ENCODE results near the gene STK25. TPM values are rescaled to one million over a fixed set of nuclear protein-coding genes. Genes with fewer than 3 reads are reported as not detected.

Gene STK25
- total and polyA plus RNA-seq, 2 of the 8 experiments (the other 6 are each of a cell fraction or from before 2014, with no cell fraction given) = 159 to 546 TPM

DNA sequence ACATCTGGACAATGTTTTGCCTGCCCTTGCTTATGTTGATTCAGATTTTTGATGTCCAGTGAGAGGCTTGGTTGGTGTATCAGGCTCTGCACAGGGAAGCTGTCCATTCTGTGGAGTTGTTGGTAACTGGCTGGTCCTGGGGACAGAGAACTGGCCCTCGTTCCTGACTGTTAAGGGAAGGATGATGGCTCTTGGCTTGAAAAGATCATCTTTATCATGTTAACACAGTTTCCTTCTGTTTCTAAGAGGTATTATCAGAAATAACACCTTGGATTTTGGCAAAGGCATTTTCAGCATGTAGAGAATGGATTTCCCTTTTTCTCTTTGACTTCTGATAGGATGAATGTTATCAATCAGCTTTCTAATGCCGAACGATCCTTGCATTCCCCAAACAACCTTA is 19.3 kb downstream of the STK25 start:
- POLR2A ChIA-PET (ENCODE audit: partially characterized antibody) = interaction anchor here (1.1 to 9.1 kb wide), 3 partner anchors 10 to 34 kb away, joined by 3 to 104 read pairs (median 5); partner anchors contain the start of gene STK25
- TF ChIP-seq BACH1 (IDR thresholded peaks at IDR 0.05; ENCODE audit: low read length) = no peak
- no peak for TF ChIP-seq KDM1A (IDR thresholded peaks at IDR 0.05; ENCODE audit: borderline replicate concordance, low read length)
- TF ChIP-seq TEAD4 (IDR thresholded peaks at IDR 0.05; ENCODE audit: low read depth, low read length) = no peak
- no peak for TF ChIP-seq TAF7 (optimal IDR thresholded peaks at IDR 0.05; ENCODE audit: borderline replicate concordance, low read depth, low read length)
- TF ChIP-seq RNF2 (IDR thresholded peaks at IDR 0.05; ENCODE audit: borderline replicate concordance, low read depth, low read length, missing control alignments, poor library complexity, severe bottlenecking) = no peak
- TF ChIP-seq, protein P1, sequence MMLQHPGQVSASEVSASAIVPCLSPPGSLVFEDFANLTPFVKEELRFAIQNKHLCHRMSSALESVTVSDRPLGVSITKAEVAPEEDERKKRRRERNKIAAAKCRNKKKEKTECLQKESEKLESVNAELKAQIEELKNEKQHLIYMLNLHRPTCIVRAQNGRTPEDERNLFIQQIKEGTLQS (IDR thresholded peaks at IDR 0.05; ENCODE audit: insufficient read depth, low read depth, low read length) = no peak
- TF ChIP-seq KDM4A (IDR thresholded peaks at IDR 0.05; ENCODE audit: low read depth, low read length, severe bottlenecking) = no peak
- TF ChIP-seq, protein P2, sequence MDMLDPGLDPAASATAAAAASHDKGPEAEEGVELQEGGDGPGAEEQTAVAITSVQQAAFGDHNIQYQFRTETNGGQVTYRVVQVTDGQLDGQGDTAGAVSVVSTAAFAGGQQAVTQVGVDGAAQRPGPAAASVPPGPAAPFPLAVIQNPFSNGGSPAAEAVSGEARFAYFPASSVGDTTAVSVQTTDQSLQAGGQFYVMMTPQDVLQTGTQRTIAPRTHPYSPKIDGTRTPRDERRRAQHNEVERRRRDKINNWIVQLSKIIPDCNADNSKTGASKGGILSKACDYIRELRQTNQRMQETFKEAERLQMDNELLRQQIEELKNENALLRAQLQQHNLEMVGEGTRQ (IDR thresholded peaks at IDR 0.05; ENCODE audit: low read length) = no peak

More for the DNA sequence above, 19.3 kb downstream of the STK25 start:
- Histone ChIP-seq H4K20me1 (replicated peaks in 1 of 2; ENCODE audit: control insufficient read depth in 1 of 2, insufficient read depth in 2 of 2, low read length in 2 of 2) (peaks cover 3 to 12% of the 10 kb centered on the region in 2 experiments), H3K27me3 (replicated peaks in 1 of 4; ENCODE audit: control insufficient read depth in 3 of 4, extremely low read depth in 1 of 4, insufficient read depth in 3 of 4, low read length in 3 of 4) (no peaks in the 10 kb centered on the region; a peak in 1 of 7 replicates), H3K23ac (ENCODE audit: insufficient read length) (no peak overlapping the region), H3K9me3 (ENCODE audit: insufficient read depth in 2 of 2, low read depth in 1 of 2, low read length in 1 of 2) (no peaks in the 10 kb centered on the region), H3K79me1 (ENCODE audit: low read depth, low read length) (no peaks in the 10 kb centered on the region), H3K4me1 (replicated peaks in 1 of 4; ENCODE audit: control insufficient read depth in 3 of 4, insufficient read depth in 4 of 4, low read length in 3 of 4) (no peaks in the 10 kb centered on the region; a peak in 1 of 7 replicates), H2AK5ac (ENCODE audit: low read depth, low read length) (no peak overlapping the region), H3K79me2 (ENCODE audit: control insufficient read depth in 1 of 2, insufficient read depth in 2 of 2, low read length in 2 of 2) (no peaks in the 10 kb centered on the region), H3K23me2 (ENCODE audit: low read depth, low read length) (no peaks in the 10 kb centered on the region), H4K91ac (replicated peaks; ENCODE audit: insufficient read length, low read length) (no peak overlapping the region), H3K18ac (ENCODE audit: extremely low read depth, low read length) (no peak overlapping the region), H3K56ac (replicated peaks; ENCODE audit: insufficient read length, low read depth, low read length) (no peak overlapping the region), H2BK20ac (ENCODE audit: low read length) (no peak overlapping the region), H3K4ac (replicated peaks; ENCODE audit: insufficient read length, low read depth, low read length) (no peak overlapping the region), H4K8ac (ENCODE audit: extremely low read depth, insufficient read depth, low read length) (no peak overlapping the region), H2BK120ac (replicated peaks; ENCODE audit: low read depth, low read length) (no peak overlapping the region), H3K14ac (ENCODE audit: insufficient read length) (no peak overlapping the region), H2BK12ac (ENCODE audit: low read depth, low read length) (no peak overlapping the region), H4K5ac (ENCODE audit: insufficient read length, low read depth, low read length) (no peak overlapping the region), H3K9ac (replicated peaks in 1 of 4; ENCODE audit: extremely low read depth in 1 of 4, low read depth in 3 of 4, low read length in 3 of 4) (no peak overlapping the region), H2BK5ac (ENCODE audit: low read depth, low read length) (no peak overlapping the region), H3K4me2 (ENCODE audit: insufficient read depth in 1 of 2, low read depth in 2 of 2, low read length in 2 of 2) (no peak overlapping the region), H2AFZ (ENCODE audit: low read length) (no peak overlapping the region), H3K36me3 (ENCODE audit: control insufficient read depth in 2 of 4, insufficient read depth in 4 of 4, low read length in 3 of 4) (peaks cover 0 to 7% (median 0%) of the 10 kb centered on the region in 4 experiments; a peak in 3 of 8 replicates), H2BK15ac (ENCODE audit: low read length) (no peak overlapping the region), H3K4me3 (ENCODE audit: extremely low read depth in 1 of 4, insufficient read depth in 2 of 4, low read depth in 3 of 4, low read length in 4 of 4) (no peak overlapping the region), H3K27ac (ENCODE audit: low read depth, low read length) (no peak overlapping the region)
- CTCF ChIA-PET (ENCODE audit: partially characterized antibody) = no interaction called here
- DNase-seq (ENCODE audit: low read depth in 1 of 2, low spot score in 2 of 2) (no peak), FAIRE-seq (no peak)
- 94% methylated on average over 3 of the region's 3 CpGs; no CpG with 5 or more reads in 1 of the 2 experiments for WGBS, 2 experiments (ENCODE audit: extremely low coverage in 1 of 2, insufficient coverage in 1 of 2, insufficient read length in 1 of 2, insufficient replicate concordance in 2 of 2, low coverage in 1 of 2, low lambda C conversion rate in 2 of 2, missing lambda C conversion rate in 1 of 2)
